CD4-positive, CD25-positive, alpha-beta regulatory T cell (primary cell): ENCODE results near the gene GABRB2. TPM values are rescaled to one million over a fixed set of nuclear protein-coding genes. Genes with fewer than 3 reads are reported as not detected.

Experiments
- ATAC-seq, 2 donors: fragments of 150-1000 bp; cut with Tn5 transposase; one replicate each; pipeline ENCODE4 v1.10.0; 2021; ENCODE audit warnings: low read depth in 2 of 2, moderate number of reproducible peaks in 2 of 2, moderate library complexity in 1 of 2
- DNase-seq, 3 donors: peaks; one replicate each; pipeline versions ENCODE4 v3.0.0 to v3.0.0-alpha.2; 2012 to 2022; ENCODE audit warnings: mixed read lengths in 1 of 3
- H3K27ac ChIP-seq: one replicate; pipeline ENCODE4 v1.7.0; 2013; ENCODE audit warnings: mild to moderate bottlenecking, low read length; ENCODE audit not compliant: insufficient read depth, poor library complexity, severe bottlenecking
- H3K27me3 ChIP-seq: one replicate; pipeline ENCODE4 v1.7.0; 2013; ENCODE audit warnings: low read length; ENCODE audit not compliant: control insufficient read depth, insufficient read depth
- H3K36me3 ChIP-seq: one replicate; pipeline ENCODE4 v1.7.0; 2013; ENCODE audit warnings: mild to moderate bottlenecking, low read length, moderate library complexity; ENCODE audit not compliant: control insufficient read depth, insufficient read depth
- H3K4me1 ChIP-seq: 2 replicates; pipeline ENCODE4 v1.7.0; 2013; ENCODE audit warnings: mild to moderate bottlenecking, low read length; ENCODE audit not compliant: insufficient read depth, control insufficient read depth, poor library complexity, severe bottlenecking
- H3K4me3 ChIP-seq: one replicate; pipeline ENCODE4 v1.7.0; 2013; ENCODE audit warnings: low read depth, mild to moderate bottlenecking, low read length, moderate library complexity
- H3K9me3 ChIP-seq, 2 experiments: 1 replicate in 1 of 2; 2 replicates in 1 of 2; pipeline ENCODE4 v1.7.0; 2013; ENCODE audit warnings: low read length in 2 of 2, mild to moderate bottlenecking in 1 of 2, moderate library complexity in 1 of 2; ENCODE audit not compliant: control insufficient read depth in 2 of 2
- H3K27ac Mint-ChIP-seq, 3 donors: one replicate each; pipeline ENCODE4 v1.8.0; 2020 to 2022; ENCODE audit warnings: mild to moderate bottlenecking in 3 of 3, mixed read lengths in 3 of 3, moderate library complexity in 2 of 3
- H3K27me3 Mint-ChIP-seq: one replicate; pipeline ENCODE4 v1.8.0; 2022; ENCODE audit warnings: mild to moderate bottlenecking, mixed read lengths
- H3K36me3 Mint-ChIP-seq: one replicate; pipeline ENCODE4 v1.8.0; 2020; ENCODE audit warnings: mixed read lengths
- H3K4me1 Mint-ChIP-seq, 4 donors: one replicate each; pipeline ENCODE4 v1.8.0; 2020 to 2022; ENCODE audit warnings: mixed read lengths in 4 of 4, mild to moderate bottlenecking in 1 of 4
- H3K4me3 Mint-ChIP-seq, 4 donors: one replicate each; pipeline ENCODE4 v1.8.0; 2020 to 2022; ENCODE audit warnings: mild to moderate bottlenecking in 4 of 4, mixed read lengths in 4 of 4, moderate library complexity in 3 of 4
- H3K9me3 Mint-ChIP-seq, 7 donors: one replicate each; pipeline ENCODE4 v1.8.0; 2020 to 2022; ENCODE audit warnings: mixed read lengths in 7 of 7, mild to moderate bottlenecking in 3 of 7, moderate library complexity in 2 of 7
- polyA plus RNA-seq, 4 donors: library from polyadenylated mRNA; unstranded; fragments of 300-500 nt; fragmentation: Illumina TruSeq; gene quantifications; one replicate each; pipeline ENCODE4 v1.2.3, GENCODE V29; 2021
- total RNA-seq: library from RNA; stranded (reverse); gene quantifications from one replicate; pipeline ENCODE4 v1.2.3, GENCODE V29; 2022

The GABRB2 gene
- total and polyA plus RNA-seq, 5 donors from 2014 or later = not detected

- Mint-ChIP-seq H3K27ac (no peak overlapping the region), H3K27me3 (peaks cover 4% of the 10 kb centered on the region), H3K36me3 (no peaks in the 10 kb centered on the region), H3K4me3 (no peak overlapping the region), H3K9me3 (peaks cover 0 to 5% (median 0%) of the 10 kb centered on the region in 7 donors), H3K4me1 (no peaks in the 10 kb centered on the region)
- no peaks in the 10 kb centered on the region for H3K4me1 ChIP-seq
- no peak overlapping the region for H3K27ac ChIP-seq
- ATAC-seq (no peak), DNase-seq (no peak)
- no peaks in the 10 kb centered on the region for H3K27me3 ChIP-seq
- H3K9me3 ChIP-seq = no peaks in the 10 kb centered on the region
- H3K36me3 ChIP-seq = no peaks in the 10 kb centered on the region
- H3K4me3 ChIP-seq = no peak overlapping the region
Measured at GRCh38 chr5:161387121-161387520, 159.4 kb downstream of the GABRB2 start.

DNA sequence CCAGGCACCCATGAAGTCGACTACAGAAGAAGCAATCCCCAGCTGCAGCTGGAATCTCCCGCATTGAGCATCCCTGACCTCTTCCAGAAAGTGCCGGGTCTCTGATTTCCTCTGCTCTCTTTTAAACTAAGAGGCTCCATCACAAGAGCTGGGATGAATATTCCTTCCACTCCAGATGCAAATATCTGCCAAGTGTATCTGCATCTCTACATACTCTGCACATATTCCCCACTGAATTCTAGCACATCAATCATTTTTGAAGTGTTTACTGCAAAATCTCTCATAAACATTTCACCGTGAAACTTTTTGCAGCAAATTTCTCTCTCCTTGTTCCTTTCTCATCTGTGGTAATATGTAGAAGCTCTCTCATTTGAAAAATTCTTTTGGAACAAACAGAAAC lies 161.5 kb downstream of the GABRB2 start:
- Histone ChIP-seq H3K9me3 (no peaks in the 10 kb centered on the region), H3K36me3 (no peaks in the 10 kb centered on the region), H3K27ac (no peak overlapping the region), H3K27me3 (no peaks in the 10 kb centered on the region), H3K4me3 (no peak overlapping the region), H3K4me1 (no peaks in the 10 kb centered on the region)
- Mint-ChIP-seq H3K27ac (no peak overlapping the region), H3K27me3 (peaks cover 4% of the 10 kb centered on the region), H3K9me3 (peaks cover 0 to 7% (median 0%) of the 10 kb centered on the region in 7 donors), H3K36me3 (no peaks in the 10 kb centered on the region), H3K4me1 (no peaks in the 10 kb centered on the region), H3K4me3 (no peak overlapping the region)
- ATAC-seq = no peak
- no peak for DNase-seq

DNA sequence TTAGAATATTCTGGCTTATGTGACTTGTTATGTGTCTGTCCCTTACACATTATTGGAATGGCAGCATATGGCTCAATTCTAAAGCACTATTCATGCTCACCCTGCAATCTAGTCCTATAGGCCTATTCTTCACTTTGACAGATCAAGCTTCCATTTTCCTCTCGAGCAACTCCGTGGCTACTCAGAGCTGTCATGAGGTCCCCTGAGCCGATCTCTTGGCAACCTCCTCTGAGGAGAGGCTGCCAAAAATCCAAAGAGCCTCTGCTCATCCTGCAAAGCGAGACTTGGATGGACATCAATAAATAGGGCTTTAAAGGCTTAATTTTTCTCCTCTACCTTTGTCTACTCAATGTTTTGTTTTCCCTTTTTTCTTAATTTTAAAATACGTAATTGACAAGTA lies 163.8 kb downstream of the GABRB2 start:
- no peaks in the 10 kb centered on the region for H3K9me3 ChIP-seq
- no peak overlapping the region for H3K4me3 ChIP-seq
- H3K27me3 ChIP-seq = no peaks in the 10 kb centered on the region
- DNase-seq = no peak
- peaks cover 0 to 7% (median 0%) of the 10 kb centered on the region in 7 donors for H3K9me3 Mint-ChIP-seq
- H3K4me1 ChIP-seq = no peaks in the 10 kb centered on the region
- H3K36me3 Mint-ChIP-seq = no peaks in the 10 kb centered on the region
- H3K4me3 Mint-ChIP-seq = no peak overlapping the region
- no peaks in the 10 kb centered on the region for H3K36me3 ChIP-seq
- ATAC-seq = no peak
- no peaks in the 10 kb centered on the region for H3K4me1 Mint-ChIP-seq
- H3K27ac Mint-ChIP-seq = no peak overlapping the region
- H3K27me3 Mint-ChIP-seq = no peaks in the 10 kb centered on the region
- no peak overlapping the region for H3K27ac ChIP-seq

DNA sequence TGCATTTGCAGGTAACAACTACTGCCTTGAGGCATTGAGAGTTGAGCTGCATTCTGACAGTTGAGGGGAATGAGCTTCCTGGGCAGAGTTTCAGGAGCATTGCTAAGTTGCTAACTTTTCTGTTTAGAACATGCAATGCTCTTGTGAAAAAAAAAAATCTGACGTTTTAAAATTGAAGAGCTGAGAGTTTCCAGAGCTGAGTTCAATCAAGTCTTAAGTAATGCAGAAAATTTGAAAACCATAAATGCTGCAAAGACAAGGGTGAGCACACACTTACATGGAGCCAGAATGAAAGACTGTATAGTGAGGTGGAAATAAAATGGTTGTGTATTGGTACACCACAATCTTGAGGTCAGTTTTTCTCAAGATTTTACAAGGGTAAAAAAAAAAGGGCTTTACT lies 166.0 kb downstream of the GABRB2 start:
- Histone ChIP-seq H3K27ac (no peak overlapping the region), H3K27me3 (no peaks in the 10 kb centered on the region), H3K4me3 (no peak overlapping the region), H3K36me3 (no peaks in the 10 kb centered on the region), H3K4me1 (no peaks in the 10 kb centered on the region), H3K9me3 (no peaks in the 10 kb centered on the region)
- Mint-ChIP-seq H3K4me1 (no peaks in the 10 kb centered on the region), H3K27ac (no peak overlapping the region), H3K27me3 (peaks cover 3% of the 10 kb centered on the region), H3K36me3 (no peaks in the 10 kb centered on the region), H3K9me3 (peaks cover 0 to 7% (median 0%) of the 10 kb centered on the region in 7 donors), H3K4me3 (no peak overlapping the region)
- no peak for DNase-seq
- ATAC-seq = no peak

- peaks cover 4% of the 10 kb centered on the region for H3K27me3 Mint-ChIP-seq
- Histone ChIP-seq H3K9me3 (no peaks in the 10 kb centered on the region), H3K4me1 (no peaks in the 10 kb centered on the region), H3K4me3 (no peak overlapping the region), H3K27ac (no peak overlapping the region), H3K27me3 (no peaks in the 10 kb centered on the region), H3K36me3 (no peaks in the 10 kb centered on the region)
- H3K27ac Mint-ChIP-seq = no peak overlapping the region
- H3K36me3 Mint-ChIP-seq = no peaks in the 10 kb centered on the region
- H3K9me3 Mint-ChIP-seq = peaks cover 0 to 4% (median 0%) of the 10 kb centered on the region in 7 donors
- H3K4me1 Mint-ChIP-seq = no peaks in the 10 kb centered on the region
- H3K4me3 Mint-ChIP-seq = no peak overlapping the region
- ATAC-seq (no peak), DNase-seq (no peak)
Measured at GRCh38 chr5:161378701-161379100, 167.8 kb downstream of the GABRB2 start.

- Mint-ChIP-seq H3K27me3 (peaks cover 4% of the 10 kb centered on the region), H3K4me3 (no peak overlapping the region), H3K36me3 (no peaks in the 10 kb centered on the region), H3K4me1 (no peaks in the 10 kb centered on the region), H3K27ac (no peak overlapping the region), H3K9me3 (peaks cover 0 to 1% (median 0%) of the 10 kb centered on the region in 7 donors)
- H3K36me3 ChIP-seq = no peaks in the 10 kb centered on the region
- no peaks in the 10 kb centered on the region for H3K9me3 ChIP-seq
- no peak overlapping the region for H3K4me3 ChIP-seq
- ATAC-seq (no peak), DNase-seq (no peak)
- no peaks in the 10 kb centered on the region for H3K4me1 ChIP-seq
- no peaks in the 10 kb centered on the region for H3K27me3 ChIP-seq
- H3K27ac ChIP-seq = no peak overlapping the region
Measured at GRCh38 chr5:161376034-161376433, 170.5 kb downstream of the GABRB2 start.

GRCh38 chr5:161373345-161373707 lies 173.2 kb downstream of the GABRB2 start:
- H3K27me3 Mint-ChIP-seq = peaks cover 4% of the 10 kb centered on the region

DNA sequence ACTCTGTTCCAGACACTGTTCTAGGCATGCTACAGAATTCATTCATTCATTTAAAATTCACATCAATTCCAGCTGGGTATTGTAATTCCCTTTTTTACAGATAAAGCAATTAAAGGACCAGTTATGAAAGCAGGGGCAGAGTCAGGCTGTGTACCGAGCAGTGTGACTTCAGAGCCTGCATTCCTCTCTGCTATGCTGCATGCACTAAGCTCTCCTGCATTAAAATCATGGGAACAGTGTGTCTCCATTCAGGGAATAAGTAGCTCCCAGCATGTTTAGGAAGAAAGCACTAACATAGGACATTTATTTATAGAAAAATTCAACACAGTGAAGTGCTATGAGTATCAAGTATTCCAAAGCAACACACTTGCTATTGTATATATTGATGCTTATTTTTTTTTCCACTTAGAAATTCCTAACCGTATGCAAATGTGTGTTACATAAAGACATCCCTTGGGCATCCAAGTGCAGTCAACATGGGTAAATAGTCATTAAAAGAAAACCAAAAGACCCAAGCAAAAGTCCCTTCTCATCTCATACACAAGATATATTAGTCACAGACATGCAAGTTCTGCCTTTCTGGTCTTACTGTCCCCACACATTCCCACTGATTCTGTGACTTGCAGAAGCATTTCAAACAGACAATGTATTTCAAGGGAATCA lies 173.7 kb downstream of the GABRB2 start:
- no peak overlapping the region for H3K4me3 Mint-ChIP-seq
- ATAC-seq = no peak
- Histone ChIP-seq H3K4me3 (no peak overlapping the region), H3K27ac (no peak overlapping the region), H3K36me3 (no peaks in the 10 kb centered on the region), H3K4me1 (no peaks in the 10 kb centered on the region), H3K9me3 (no peaks in the 10 kb centered on the region), H3K27me3 (no peaks in the 10 kb centered on the region)
- no peaks in the 10 kb centered on the region for H3K4me1 Mint-ChIP-seq
- H3K9me3 Mint-ChIP-seq = no peaks in the 10 kb centered on the region
- H3K36me3 Mint-ChIP-seq = no peaks in the 10 kb centered on the region
- H3K27me3 Mint-ChIP-seq = peaks cover 4% of the 10 kb centered on the region
- H3K27ac Mint-ChIP-seq = no peak overlapping the region
- no peak for DNase-seq

More at GRCh38 chr5:161373345-161373707, 173.2 kb downstream of the GABRB2 start:
- no peak overlapping the region for H3K4me3 Mint-ChIP-seq
- no peaks in the 10 kb centered on the region for H3K4me1 Mint-ChIP-seq
- no peaks in the 10 kb centered on the region for H3K4me1 ChIP-seq
- DNase-seq (no peak), ATAC-seq (no peak)
- no peak overlapping the region for H3K4me3 ChIP-seq
- H3K9me3 ChIP-seq = no peaks in the 10 kb centered on the region
- no peak overlapping the region for H3K27ac ChIP-seq
- no peaks in the 10 kb centered on the region for H3K36me3 ChIP-seq
- H3K36me3 Mint-ChIP-seq = no peaks in the 10 kb centered on the region
- no peak overlapping the region for H3K27ac Mint-ChIP-seq
- no peaks in the 10 kb centered on the region for H3K27me3 ChIP-seq
- H3K9me3 Mint-ChIP-seq = no peaks in the 10 kb centered on the region
